HG03039 (cell line): Measurements from ENCODE around the gene HOXB9.

Experiments used
- ATAC-seq: cut with Tn5 transposase; IDR thresholded peaks from one replicate; pipeline ENCODE4 v1.9.1; 2021; ENCODE audit warnings: mild to moderate bottlenecking, moderate library complexity; ENCODE audit not compliant: unreplicated experiment

The HOXB9 gene

DNA sequence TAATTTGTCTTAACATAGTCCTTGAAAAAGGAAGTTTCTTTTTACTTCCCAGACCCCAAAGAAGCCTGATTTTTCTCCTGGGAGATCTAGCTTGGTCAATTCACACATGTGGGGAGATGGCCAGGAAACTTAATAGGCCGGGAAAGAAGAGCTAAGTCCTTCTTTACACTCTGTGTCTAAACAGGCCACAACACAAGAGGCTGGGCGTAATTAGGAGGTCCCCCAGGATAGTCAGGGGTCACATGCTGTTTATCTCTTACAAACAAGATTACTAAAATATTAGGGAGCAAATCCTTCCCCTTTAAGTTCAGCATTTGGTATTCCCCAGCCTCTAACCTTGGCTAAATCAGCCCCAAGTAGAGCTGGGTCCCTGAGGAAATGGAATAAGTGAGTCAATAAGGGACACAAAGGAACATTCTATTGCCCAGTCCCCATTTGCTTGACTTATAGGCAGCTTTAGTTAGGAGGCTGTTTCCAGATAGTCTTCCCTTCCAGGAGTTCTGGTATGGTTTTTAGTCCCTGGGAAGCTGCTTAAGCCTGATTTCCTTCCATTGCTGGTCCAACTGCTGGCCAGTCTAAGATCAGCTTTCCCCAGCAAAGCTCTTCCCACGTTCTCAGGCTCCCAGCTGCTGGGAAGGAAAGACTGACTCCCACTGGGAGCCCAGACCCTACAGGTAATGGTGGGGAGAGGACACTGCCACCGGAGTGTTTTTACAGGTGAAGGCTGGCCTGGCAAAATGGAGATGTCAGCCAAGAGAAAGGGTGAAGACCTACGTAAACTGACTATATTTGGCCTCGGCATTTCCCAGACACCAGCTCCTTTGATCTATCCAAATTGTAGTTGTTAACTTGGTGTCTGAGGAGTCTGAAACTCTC is 14.1 kb upstream of the HOXB9 start:
- no peak for ATAC-seq

DNA sequence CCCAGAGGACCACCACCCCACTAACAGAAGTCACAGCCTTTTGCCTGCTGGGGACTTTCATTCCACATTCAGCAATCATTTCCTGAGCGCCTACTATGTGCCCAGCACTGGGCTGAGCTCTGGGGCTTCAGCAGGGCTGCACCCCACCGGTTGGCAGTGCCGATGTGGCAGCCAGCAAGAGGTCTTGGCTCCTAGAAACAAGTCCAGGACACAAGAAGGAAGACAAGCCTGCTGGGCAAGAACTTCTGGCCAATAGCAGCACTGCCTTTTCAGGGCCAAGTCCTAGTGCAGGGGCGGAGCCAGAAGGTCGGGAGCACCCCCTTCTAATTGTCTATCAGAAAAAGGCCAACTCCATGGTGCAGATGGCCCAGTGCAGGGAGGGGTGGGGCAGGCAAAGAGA is 13.0 kb upstream of the HOXB9 start:
- ATAC-seq: no peak

DNA sequence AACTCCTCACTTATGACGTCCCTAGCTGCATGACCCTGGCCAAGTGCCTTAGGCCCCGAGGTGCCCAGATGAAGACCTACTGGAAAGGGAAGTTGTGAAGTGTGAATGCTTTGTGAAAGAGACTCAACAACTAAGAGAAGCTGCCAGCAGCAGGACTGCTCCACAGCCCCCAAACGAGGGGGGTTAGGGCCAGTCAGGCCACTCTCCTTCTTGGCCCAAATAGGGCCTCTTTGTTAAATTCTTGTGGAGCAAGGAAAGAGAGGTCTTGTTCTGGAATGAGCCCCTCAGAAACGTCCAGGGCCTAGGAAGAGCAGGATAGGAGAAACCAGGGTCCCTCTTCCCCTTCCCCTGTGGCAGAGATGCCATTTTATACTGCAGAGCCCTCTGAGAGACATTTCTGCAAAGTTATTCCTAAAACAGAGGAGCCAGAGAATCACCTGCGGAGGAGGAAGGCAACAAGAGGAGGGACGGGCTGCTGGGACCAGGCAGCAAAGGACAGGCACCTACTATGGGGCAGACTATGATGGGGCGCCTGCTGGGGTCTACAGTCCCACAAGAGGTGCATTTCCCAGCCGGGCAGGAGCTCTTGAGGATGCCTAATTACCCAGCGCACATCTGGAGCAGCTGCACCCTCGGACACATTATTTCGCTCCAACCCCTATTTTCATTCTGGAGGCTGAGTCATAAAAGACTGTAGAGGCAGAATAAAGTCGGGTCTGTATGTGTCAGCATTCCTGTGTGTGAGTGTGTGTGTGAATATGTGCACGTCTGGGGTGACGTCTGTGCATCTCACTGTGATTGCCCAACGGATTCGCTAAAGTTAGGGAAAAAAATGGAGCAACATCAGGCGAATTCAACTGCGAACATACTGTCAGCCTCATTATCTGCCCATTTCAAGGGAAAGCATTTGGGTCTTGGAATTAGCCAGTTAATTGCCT is 11.4 kb upstream of the HOXB9 start:
- no peak for ATAC-seq

DNA sequence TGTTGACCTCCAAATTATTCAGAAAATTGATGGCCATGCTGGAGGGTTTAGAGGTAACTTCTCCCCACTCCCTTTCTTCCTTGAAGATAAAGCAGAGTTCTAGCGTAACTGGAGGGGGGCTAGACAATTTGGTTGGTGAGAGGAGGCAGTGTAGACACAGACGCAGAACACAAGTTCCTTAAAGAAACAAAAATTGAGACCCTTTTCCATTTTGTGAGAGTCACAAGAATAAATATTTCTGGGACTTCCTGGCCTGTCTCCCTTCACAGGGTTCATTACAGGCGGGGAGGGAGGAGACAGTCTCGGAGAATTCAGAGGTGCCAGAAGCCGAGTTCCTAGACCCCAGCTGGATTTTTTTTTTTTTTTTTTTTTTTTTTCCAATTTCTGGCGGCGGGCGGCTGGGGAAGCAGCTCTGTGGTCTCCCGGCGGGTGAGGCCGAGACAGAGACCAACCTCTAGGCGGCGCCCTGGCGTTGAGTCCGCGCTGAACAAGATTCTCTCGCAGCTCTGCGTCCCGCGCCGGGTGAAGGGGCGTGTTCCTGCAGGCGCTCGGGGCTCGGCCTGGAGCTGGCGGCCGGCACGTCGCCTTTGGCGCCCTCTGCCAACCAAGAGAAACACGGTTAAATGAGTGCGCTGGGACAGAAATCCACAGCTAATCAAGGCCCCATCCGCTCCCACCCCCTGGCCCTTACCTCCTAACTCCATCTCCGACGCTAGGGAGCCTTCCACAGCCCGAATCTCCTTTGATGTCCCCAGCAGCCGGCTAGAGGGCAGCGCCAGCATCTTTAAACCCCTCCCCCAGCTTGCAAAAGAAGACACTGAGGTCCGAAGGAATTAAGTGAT is 10.2 kb upstream of the HOXB9 start:
- ATAC-seq: no peak

DNA sequence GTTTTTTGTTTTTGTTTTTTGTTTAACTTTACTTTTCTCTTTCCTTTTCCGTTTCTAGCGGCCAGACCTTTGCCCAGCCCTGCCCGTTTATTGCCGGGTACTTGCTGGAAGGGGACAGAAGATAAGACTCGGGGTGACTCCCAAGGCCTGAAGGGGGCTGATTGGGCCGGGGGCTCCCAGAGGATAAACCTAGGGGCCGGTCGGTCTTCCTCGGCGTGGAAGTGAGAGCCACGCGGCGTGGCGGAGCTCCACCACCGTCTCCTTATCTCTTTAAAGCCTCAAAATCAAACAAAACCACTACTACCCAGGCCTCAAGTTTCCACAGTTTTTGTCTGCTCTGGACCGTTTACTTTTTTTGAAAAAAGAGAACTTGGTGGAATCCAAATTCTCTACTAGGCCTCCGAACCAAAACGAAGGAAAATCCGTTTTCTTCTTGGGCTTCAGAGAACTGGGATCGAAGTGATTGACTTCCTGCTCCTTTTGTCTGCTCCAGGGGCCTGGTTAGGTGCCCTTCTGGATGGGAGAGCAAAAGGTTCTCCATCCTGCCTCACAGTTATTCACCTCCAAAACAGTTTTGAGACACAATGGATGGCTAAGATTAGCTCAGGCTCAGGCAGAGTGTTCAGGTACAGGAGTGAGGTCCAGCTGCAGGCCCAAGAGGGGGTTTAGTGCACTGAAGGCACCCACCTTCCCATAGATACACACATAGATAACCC is 8.5 kb upstream of the HOXB9 start:
- no peak for ATAC-seq

DNA sequence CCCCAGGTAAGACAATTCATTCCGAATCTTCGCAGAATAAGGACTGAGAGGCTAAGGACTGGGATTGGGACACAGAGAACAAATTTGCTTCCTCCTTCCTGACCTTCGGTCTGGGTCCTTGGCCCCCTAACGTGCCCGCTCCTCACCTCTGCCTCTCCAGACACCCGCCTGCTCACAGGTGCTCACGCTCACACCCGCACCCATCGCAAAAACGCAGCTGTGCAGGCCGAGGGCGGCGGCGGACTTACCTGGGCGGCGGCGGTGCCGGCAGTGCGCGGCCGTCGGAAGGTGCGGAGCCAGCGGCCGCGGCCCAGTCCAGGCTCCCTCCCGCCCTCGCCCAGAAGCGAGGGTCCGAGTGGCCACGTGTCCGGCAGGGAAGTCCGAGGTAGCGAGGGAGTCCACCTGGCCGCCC is 7.1 kb upstream of the HOXB9 start:
- no peak for ATAC-seq

DNA sequence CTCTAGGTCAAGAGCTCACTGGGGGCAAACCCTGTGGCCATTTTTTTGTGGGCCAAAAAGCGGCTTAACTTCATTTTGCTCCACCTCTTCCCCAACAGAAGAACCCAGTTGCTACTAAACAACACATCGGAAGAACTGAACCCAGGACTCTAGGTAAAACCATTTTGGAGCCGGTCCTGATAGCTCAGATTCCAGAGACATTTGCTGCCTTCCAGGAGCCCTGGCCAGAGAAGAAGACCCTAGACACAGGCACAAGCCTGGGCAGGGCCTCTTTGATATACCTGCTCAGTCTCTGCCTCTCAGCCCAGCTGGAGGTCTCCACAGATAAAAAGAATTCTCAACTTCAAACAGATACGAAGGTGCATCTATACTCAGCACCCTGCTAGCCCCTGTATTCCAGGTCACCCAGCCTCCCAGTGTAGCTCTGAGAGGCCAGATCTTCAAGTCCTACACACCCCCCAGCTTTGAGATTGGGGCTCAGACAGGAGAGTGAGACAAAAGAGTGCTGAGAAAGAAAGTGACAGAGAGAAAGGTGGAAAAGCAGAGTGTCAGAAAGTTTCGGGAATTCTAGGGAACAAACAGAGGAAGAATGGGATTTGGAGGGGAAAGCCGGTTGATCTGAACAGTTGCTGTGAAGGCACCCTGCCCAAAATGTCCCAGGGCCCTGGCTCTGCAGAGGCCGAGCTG is 6.6 kb upstream of the HOXB9 start:
- no peak for ATAC-seq

DNA sequence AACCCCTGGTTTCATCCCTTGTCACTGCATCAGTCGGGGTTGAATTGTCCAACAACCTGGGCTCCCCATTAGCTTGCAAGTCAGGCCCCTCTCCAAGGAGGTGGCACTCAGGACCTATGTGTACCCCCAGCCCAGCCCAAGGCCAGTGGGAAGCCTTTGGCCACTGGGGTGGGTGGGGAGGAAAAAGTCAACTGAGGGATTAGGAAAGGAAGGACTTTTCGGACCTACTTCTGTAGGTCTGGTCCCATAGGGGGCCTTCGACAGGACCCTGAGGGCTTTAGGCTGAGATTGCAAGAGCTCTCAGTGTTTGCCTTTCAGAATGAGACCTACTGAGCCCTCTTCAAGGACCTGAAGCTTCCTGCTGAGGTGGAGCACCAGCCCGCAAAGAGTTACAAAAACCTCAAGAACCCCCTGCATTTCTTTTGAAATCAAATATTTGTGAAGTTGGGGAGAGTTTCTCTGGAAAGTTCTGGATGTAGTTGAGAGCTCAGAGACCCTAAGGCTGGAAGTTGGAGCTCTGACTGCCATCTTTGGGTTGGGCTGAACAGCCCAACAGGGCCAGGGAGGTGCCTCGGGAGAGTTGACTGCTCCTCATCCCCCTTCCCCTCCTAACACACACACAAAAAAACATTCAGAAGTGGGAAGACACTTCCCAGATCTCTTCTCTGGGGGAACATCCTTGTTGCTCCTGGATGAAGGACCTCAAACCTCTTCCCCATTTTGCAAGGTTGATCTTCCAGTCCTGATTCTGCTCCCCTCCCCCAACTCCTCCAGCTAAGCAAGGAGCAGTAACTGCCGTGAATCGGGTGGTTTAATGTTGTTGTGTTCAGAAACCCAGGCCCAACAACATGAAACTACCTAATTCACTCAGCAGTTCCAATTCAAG is 5.8 kb upstream of the HOXB9 start:
- no peak for ATAC-seq

DNA sequence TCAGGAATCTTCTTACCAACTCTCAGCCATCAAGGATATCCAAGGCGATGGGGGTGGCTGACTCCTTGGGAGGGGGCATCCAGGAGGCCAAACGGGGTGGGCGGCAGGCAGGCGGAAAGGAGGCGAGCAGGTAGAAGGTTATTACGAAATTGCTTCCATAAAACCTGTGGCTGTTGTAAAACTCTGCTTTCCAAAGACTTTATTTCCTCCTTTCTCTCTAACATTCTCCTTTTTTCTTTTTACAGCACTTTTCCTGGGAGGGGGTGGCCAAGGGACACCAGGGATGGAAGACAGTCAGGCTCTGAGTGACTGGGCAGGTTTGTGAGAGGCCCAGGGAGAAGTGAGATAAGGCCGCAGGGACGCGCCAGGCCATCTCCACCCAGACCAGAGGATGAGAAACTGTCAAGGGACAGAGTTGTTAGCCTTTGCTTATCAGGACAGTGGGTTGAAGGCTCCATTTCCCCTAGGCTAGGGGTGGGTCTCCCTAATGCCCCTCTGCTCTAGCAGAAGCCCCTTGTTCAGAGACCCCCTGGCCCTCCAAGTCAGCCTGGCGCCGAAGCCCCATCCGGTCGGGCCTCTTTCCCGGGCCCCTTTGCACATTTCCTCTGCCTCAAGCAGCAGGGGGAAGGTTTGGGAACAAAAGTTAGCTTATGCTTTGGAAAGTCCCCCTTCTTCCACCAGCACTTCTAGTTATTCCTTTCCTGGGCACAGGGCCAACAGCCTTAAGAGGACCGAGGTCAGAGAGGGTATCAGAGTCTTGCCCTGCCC is 5.0 kb upstream of the HOXB9 start:
- no peak for ATAC-seq

DNA sequence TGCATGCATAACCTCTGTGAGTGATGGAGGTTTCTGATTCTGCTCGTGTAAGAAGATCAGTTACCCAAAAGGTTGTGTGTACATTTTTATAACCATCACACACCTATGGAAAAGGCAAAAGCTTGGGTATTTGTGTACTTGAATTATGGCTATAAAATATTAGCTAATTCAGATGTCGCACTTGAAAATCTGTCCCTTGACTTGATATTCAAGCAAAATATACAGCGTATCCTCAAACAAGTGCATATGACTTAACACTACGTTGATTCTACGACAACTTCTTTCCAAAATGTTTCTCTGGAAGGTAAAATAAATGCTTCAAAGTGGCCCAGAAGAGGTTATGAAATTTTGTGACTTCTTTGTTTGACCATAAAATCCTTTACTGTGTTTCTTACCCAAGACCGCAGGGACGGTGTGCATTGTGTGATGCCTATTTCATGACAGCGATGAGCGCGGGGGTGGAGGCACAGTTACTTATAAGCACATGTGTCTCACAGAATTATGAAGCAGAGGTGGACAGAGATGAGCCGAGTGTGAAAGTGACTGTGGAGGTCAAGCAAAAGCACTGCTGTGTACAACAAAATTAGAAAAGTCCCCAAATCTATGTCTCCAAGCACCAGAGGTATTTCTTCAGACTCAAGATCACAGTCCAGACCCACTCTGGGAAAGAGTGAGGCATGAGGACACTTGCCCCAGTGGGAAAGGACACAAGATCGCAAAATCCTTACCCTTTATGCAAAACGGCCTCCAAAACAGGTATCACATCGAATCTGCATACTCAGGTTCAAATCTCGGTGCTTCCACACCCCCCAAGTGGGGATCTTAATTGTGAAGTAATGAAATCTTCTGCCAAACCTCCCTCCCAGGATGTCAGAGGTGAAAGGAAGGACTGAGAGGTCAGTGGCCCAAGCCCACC is 4.1 kb upstream of the HOXB9 start:
- no peak for ATAC-seq

DNA sequence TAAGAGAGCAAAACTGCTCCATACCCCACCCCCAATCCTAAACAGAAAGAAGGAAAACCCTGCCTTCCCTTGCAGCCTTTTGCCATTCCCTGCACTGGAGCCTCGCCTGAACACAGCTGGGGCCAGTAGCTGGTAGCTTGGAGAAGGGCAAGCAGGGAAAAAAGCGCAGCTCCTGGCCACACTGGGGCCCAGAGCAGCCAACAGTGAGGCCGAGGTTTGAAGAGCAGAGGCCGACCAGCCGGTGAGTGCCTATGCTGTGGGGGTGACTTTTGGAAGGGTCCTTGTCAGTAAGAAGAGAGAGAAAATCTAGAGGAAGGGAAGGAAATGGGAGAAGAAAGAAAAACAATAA is 3.2 kb upstream of the HOXB9 start:
- ATAC-seq: no peak

DNA sequence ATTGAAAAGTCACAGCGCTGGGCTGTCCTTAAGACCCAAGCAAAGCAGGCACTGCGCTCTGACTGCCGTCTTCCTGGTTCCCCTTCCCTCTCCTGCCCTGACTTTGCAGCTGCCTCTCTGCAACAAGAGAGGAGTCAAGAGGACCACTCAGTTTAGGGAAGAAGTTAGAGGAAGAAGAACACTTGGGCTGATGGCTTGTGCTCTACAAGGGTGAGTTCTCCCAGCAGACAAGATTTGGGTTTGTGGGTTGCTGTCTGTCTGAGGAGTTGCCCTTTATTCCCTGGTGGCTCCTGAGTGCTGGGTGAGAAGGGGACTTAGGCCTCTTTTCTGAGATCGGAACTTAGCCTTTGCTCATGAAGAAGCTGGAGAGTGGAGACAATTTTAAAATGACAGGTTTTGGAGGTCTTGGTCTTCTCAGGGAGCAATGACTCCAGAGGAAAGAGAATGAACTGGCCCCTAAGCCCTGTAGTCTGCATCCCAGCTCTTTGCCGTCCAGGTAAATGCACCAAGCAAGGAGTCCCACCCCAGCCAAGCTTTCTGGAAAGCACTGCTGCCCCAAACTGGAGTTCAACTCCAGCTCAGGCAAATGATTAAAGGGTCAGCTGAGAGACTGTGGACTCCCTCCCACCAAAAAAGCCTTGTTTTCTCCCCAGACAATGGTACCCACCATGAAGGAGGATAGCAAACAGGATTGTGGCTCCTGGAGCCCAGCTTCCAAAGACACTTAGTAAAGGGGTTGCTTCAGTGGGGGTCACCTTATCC is 2.7 kb upstream of the HOXB9 start:
- no peak for ATAC-seq

DNA sequence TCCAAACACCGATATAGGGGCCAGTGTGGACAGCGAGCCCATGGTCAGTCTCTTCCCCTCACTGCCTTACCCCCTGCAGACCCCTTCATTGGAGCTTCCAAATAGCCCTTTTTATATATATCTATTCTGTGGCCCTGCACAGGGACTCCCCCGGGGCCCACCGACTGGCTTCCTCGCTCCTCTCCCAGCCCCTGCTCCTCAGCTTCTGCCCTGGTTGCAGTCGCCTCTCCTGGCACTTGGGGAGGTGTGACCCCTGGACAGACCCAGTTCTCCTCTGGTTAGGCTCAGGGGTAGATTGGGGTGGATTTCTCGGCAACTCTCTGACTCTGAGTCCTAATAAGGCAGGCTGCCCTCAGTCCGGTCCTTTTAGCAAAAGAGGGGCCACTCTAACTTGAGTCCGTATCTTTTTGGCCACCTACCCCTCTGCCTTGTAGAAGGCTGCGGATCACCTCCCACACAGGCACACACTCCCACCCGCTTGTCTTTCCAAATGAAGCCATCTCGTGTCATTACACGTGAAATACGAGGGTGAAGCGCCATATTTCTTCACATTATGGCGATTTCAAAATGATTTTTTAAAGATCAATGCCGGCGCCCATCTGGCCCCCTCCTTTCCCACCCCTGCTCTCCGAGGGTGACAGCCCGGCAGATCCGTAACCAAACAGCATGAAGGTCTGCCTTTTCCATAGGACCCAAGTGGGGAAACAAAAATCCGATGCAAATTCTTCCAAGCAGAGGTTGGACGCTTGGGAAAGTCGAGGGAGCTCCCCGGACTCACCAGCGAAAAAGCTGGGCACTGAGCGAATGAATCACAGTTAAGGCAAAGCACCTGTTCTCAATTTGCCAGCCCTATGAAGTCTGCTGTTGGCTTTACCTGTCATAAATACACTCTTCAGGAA is 1.7 kb upstream of the HOXB9 start:
- ATAC-seq: no peak

DNA sequence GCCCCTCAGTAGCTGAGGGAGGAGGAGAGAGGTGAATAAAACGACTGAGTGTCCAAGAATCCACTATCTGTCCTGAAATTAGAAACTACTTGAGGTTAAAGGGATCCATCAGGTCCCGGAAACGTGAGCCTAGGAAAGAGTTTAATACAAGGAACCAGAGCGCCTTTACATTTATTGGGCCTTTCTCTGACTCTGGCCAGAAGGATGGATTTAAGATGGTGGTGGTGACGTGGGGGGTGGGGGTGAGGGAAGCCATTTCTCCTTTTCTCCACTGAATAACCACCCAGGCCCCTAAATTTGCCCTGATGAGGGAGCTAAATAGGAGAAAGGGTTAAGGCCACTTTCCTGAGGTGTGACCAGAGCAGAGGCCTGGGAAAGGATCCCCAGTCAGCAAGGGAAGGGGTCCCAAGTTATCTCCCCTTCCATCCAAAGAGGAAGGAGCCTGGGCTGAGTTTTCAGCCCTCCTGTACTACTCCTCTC is 1.0 kb upstream of the HOXB9 start:
- ATAC-seq: no peak
